AG04450 (cell line): ENCODE results near the gene ORC3. TPM values are rescaled to one million over a fixed set of nuclear protein-coding genes. Genes with fewer than 3 reads are reported as not detected.

Experiments used
- CTCF ChIA-PET: fragments of 300-600, 350-600 bp; formaldehyde crosslinking; extraction: SDS; loops from one replicate; lab custom pipeline; 2022; ENCODE audit warnings: antibody characterized with exemption, inconsistent platforms; lab: Charles Lee
- POLR2A ChIA-PET: fragments of 350-600 bp; formaldehyde crosslinking; extraction: SDS; loops from one replicate; lab custom pipeline; 2021; ENCODE audit warnings: antibody characterized with exemption, inconsistent platforms; lab: Yijun Ruan, JAX
- DNase-seq: peaks from one replicate; pipeline ENCODE4 v3.0.0-alpha.2; 2011; ENCODE audit warnings: low read depth, low spot score
- H3K27ac ChIP-seq: one replicate; pipeline ENCODE4 v1.5.1; 2012; ENCODE audit warnings: low read depth, low read length, control low read depth
- H3K27me3 ChIP-seq: one replicate; pipeline ENCODE4 v1.6.0; 2012; ENCODE audit warnings: low read length; ENCODE audit not compliant: control insufficient read depth, insufficient read depth
- H3K4me3 ChIP-seq: 2 replicates; pipeline ENCODE4 v1.5.1; 2011; ENCODE audit warnings: mild to moderate bottlenecking, low read depth, low read length, control low read depth
- H3K9me3 ChIP-seq: 2 replicates; pipeline ENCODE4 v1.5.1; 2012; ENCODE audit warnings: low read length; ENCODE audit not compliant: control insufficient read depth, insufficient read depth
- polyA plus RNA-seq: library from polyadenylated mRNA; depleted of rRNA; stranded (reverse); fragments of >200 nt; gene quantifications from 2 replicates; pipeline ENCODE4 v1.2.3, GENCODE V29; 2011
- TF ChIP-seq, protein P1 (sequence below): IDR thresholded peaks from 2 replicates; pipeline ENCODE4 v1.5.1; 2011; ENCODE audit warnings: low read depth, low read length, control low read depth, inconsistent platforms

The ORC3 gene
- polyA plus RNA-seq, 1 experiment: 39.5 TPM

DNA sequence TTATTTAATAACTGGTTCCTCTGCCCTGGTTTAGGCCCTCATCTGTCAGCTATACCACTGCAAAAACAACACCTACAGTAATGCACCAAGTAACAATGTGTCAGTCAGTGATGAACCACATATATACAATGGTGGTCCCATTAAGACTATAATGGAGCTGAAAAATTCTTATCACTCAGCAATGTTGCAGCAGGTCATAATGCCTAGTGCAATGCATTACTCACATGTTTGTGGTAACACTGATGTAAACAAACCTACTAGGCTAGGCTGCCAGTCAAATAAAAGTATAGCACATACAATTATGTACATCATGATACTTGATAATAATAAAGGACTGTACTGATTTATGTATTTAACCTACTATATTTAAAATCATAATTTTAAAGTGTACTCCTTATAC, 31.5 kb upstream of the ORC3 start:
- CTCF ChIA-PET: interaction anchor here (0.6 kb wide), 1 partner anchor 14 kb away, joined by 3 read pairs; no protein-coding TSS in a partner anchor
- TF ChIP-seq, protein P1, sequence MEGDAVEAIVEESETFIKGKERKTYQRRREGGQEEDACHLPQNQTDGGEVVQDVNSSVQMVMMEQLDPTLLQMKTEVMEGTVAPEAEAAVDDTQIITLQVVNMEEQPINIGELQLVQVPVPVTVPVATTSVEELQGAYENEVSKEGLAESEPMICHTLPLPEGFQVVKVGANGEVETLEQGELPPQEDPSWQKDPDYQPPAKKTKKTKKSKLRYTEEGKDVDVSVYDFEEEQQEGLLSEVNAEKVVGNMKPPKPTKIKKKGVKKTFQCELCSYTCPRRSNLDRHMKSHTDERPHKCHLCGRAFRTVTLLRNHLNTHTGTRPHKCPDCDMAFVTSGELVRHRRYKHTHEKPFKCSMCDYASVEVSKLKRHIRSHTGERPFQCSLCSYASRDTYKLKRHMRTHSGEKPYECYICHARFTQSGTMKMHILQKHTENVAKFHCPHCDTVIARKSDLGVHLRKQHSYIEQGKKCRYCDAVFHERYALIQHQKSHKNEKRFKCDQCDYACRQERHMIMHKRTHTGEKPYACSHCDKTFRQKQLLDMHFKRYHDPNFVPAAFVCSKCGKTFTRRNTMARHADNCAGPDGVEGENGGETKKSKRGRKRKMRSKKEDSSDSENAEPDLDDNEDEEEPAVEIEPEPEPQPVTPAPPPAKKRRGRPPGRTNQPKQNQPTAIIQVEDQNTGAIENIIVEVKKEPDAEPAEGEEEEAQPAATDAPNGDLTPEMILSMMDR: no peak

DNA sequence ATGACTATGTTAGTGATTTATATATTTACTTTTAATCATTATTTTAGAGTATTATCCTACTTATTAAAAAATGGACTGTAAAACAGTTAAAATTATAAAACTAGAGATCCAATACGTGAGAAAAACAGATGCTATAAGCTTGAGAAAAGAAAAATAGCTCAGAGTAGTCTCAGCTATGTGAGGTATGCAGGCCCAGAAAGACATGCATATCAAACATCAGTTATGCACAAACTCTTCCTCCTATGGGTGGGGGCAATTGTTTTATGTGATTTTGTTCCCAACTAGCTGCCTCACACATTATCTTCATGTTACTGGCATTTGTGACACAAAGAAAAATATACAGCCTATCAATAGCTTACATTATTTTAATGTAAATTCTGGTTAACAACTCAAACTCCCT, 28.9 kb upstream of the ORC3 start:
- TF ChIP-seq, protein P1: no peak
- Histone ChIP-seq H3K27ac (no peak overlapping the region), H3K9me3 (no peaks in the 10 kb centered on the region), H3K4me3 (no peak overlapping the region), H3K27me3 (no peaks in the 10 kb centered on the region)
- ChIA-PET CTCF (interaction anchor here (0.9 kb wide), 1 partner anchor 271 kb away, joined by 4 read pairs; no protein-coding TSS in a partner anchor), POLR2A (no interaction called here)
- no peak for DNase-seq

More for the DNA sequence above, 31.5 kb upstream of the ORC3 start:
- no peak for DNase-seq
- H3K27ac ChIP-seq: no peak overlapping the region
- POLR2A ChIA-PET: interaction anchor here (0.7 kb wide), 1 partner anchor 31 kb away, joined by 3 read pairs; no protein-coding TSS in a partner anchor
- no peaks in the 10 kb centered on the region for H3K9me3 ChIP-seq
- H3K4me3 ChIP-seq: no peak overlapping the region
- H3K27me3 ChIP-seq: no peaks in the 10 kb centered on the region

DNA sequence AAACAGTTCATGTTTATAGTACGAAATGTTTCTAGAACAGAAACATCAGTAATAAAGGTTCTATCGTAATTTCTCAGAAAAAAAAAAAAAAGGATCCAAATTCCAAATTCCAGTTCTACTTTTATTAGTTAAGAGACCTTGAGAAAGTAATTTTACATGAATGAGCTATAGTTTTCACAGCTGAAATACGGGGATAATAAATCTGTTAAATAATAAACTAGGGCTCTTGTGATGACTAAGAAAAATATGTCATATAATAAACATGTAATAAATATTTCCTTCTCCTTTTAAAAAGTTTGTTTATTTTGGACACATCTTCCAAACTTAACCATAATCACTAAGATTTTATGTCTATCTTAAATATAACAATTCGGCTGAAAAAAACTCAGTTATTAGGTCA, 17.9 kb upstream of the ORC3 start:
- ChIA-PET CTCF (interaction anchor here (0.7 kb wide), 2 partner anchors 14 to 30 kb away, joined by 3 to 5 read pairs; no protein-coding TSS in a partner anchor), POLR2A (no interaction called here)
- DNase-seq: no peak

DNA sequence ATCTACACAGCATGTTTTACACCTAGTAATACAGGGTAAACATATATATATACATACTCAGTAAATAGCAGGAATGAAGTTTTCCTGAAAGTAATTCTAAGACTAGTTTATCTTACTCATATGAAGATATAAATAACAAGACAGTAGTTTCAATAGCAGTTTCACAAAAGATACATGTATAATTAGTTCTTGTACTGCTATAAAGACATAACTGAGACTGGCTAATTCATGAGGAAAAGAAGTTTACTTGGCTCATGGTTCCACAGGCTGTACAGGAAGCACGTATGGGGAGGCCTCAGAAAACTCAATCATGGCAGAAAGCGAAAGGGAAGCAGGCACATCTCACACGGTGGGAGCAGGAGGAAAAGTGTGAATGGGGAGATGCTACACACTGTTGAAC, 17.1 kb upstream of the ORC3 start:
- ChIA-PET POLR2A (no interaction called here), CTCF (no interaction called here)
- Histone ChIP-seq H3K9me3 (no peaks in the 10 kb centered on the region), H3K27ac (no peak overlapping the region), H3K4me3 (no peak overlapping the region), H3K27me3 (no peaks in the 10 kb centered on the region)
- DNase-seq: no peak
- TF ChIP-seq, protein P1: no peak

More for the DNA sequence above, 17.9 kb upstream of the ORC3 start:
- Histone ChIP-seq H3K27ac (no peak overlapping the region), H3K27me3 (no peaks in the 10 kb centered on the region), H3K4me3 (no peak overlapping the region), H3K9me3 (no peaks in the 10 kb centered on the region)
- TF ChIP-seq, protein P1: no peak

DNA sequence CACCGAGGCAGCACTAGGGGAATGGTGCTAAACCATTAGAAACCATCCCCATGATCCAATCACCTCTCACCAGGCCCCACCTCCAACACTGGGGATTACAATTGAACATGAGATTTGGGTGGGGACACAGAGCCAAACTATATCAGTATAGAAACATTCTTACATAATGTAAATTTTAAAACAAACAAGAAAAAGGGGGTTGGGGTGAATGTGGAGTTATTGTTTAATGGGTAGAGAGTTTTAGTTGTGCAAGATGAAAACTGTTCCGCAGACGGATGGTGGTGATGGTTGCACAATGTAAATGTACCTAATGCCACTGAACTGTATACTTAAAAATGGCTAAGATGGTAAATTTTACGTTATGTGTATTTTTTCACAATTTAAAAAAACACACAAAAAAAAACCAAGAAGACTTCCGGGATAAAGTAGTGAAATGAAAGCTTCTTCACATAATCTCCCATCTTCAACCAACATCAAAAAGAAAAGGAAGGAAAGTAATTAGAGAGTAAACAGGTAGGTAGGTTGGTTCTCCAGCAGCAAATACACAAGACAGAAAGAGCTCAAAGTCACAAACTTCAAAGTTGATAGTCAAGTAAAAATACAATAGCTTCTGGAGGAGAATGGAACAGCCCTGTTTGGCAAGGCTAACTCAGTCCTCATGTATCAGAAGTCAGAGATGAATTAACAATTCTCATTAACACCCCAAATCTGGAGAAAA, 16.5 kb upstream of the ORC3 start:
- ChIA-PET POLR2A (no interaction called here), CTCF (no interaction called here)
- TF ChIP-seq, protein P1: no peak
- Histone ChIP-seq H3K4me3 (no peak overlapping the region), H3K9me3 (no peaks in the 10 kb centered on the region), H3K27me3 (no peaks in the 10 kb centered on the region), H3K27ac (no peak overlapping the region)
- no peak for DNase-seq
